GM10266 (cell line): ENCODE measurements around the gene ZEB2.

Source experiments
- DNase-seq: peaks from one replicate; pipeline ENCODE4 v3.0.0; 2012; ENCODE audit errors: extremely low spot score
- TF ChIP-seq, protein P1 (sequence below): IDR thresholded peaks from 2 replicates; pipeline ENCODE4 v1.5.1; 2012; ENCODE audit warnings: mild to moderate bottlenecking, low read depth; ENCODE audit not compliant: control insufficient read depth, insufficient read depth; ENCODE audit errors: missing control alignments

The ZEB2 gene

DNA sequence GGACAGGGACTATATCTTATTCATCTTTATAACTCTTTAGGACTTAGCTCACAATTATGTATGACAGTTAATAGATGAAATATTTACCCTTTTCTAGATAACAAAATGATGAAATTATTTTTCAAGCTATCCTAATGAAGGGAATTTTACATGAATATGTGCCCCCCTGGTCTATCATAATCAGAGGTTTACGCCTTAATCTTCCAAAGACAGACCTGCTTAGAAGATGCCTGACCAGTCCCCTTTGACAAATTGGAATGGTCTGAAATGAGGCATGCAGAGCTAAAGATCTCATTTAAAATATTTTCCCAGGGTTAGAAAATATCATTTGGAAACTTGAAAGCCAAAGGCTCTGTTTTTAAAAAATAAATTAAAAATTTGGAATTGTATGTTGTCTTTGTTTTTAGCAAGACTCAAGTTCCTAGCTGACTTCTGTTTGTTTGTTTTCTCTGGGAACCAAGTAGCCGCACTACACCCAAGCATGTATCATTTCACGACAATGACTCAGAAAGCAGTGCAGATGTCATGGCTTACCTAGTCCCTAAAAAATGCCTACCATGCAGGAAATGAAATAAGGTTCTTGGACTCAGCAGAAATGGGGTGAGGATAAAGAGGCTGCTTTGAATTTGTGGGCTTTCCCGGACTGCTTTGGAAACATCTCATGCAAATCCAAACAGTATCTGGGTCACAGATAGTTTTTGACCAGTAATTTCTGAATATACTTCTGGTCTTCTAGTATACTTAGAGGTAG, 162.1 kb downstream of the ZEB2 start:
- peak; percentile 47 for DNase-seq
- TF ChIP-seq, protein P1, sequence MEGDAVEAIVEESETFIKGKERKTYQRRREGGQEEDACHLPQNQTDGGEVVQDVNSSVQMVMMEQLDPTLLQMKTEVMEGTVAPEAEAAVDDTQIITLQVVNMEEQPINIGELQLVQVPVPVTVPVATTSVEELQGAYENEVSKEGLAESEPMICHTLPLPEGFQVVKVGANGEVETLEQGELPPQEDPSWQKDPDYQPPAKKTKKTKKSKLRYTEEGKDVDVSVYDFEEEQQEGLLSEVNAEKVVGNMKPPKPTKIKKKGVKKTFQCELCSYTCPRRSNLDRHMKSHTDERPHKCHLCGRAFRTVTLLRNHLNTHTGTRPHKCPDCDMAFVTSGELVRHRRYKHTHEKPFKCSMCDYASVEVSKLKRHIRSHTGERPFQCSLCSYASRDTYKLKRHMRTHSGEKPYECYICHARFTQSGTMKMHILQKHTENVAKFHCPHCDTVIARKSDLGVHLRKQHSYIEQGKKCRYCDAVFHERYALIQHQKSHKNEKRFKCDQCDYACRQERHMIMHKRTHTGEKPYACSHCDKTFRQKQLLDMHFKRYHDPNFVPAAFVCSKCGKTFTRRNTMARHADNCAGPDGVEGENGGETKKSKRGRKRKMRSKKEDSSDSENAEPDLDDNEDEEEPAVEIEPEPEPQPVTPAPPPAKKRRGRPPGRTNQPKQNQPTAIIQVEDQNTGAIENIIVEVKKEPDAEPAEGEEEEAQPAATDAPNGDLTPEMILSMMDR = no peak

DNA sequence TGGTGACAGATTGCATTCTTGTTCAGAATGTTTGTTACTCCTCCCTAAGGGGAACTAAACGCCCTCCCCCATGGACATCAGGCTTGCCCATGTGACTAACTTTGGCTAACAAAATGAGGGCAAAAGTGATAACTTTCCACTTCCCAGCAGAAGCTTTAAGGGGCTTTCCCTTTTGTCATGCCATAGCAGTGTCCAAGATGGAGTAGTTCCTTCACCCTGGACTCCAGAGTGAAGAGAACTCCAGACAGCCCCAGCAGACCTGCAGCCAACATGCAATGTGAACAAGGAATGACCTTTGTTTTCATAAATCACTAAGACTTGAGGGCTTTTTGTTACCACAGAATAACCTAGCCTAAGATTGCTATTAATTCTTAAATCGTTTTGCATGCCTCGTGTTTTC, 163.5 kb downstream of the ZEB2 start:
- TF ChIP-seq, protein P1 = no peak
- no peak for DNase-seq

DNA sequence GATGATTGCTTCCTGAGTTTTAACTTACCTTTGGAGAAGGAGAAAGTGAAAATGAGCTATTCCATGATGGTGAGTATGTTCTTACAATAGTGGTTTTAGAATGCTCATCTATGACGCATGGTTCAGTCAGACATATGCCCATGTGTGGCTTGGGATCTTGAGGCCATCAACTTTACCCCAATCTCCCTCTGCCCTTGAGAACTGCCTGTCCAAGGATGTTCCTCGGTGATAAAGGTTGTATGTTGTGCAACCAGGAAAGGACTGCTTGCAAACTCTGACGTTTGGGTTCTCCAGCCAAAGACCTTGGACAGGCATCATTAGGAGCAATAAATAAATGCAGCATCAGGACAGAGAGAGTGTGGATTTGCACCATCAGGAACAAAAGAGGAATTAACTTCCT, 165.0 kb downstream of the ZEB2 start:
- TF ChIP-seq, protein P1 = no peak
- DNase-seq = no peak

DNA sequence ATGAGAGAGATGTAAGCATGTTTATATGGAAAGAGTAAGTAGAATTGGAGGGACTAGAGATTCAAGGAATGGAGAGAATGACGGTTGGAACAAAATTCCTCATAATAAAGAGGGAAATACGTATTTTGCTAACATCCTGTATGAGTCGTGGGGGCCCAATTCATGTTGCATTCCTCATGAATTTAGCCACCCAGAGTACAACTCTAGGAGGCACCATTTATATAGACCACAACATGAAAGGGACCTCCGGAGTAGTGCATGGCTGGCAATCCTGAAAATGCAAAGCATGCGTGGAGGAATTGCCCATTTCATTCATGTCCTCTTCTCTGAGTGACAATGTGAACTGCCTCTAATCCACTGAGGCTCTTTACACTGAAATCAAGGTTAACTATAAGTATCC, 168.2 kb downstream of the ZEB2 start:
- TF ChIP-seq, protein P1 = no peak
- no peak for DNase-seq

- no peak for DNase-seq
- TF ChIP-seq, protein P1 = no peak
Measured at GRCh38 chr2:144350151-144350802, 169.6 kb downstream of the ZEB2 start.

GRCh38 chr2:144349674-144350073, 170.2 kb downstream of the ZEB2 start:
- TF ChIP-seq, protein P1 = no peak
- DNase-seq = no peak

DNA sequence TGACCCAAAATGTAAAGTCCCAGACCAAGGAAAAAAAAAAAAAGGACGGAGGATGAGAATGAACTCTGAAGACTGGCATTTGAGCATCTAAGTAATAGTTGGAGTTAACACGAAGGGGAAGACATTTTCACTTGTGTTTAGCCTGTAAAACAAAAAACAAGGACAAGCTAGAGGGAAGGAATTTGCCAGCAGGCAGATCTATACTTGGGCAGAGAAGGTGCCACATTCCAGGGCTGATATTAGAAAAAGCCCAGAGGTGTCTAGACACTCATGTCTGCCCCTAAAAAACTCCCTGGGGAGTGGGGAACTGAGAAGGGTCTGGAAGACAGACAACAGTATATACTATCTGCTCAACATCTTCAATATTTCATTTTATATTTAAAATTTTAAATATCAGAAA, 171.1 kb downstream of the ZEB2 start:
- DNase-seq = no peak
- TF ChIP-seq, protein P1 = no peak
